ENCODE results near the gene LETM1. TPM values are rescaled to one million over a fixed set of nuclear protein-coding genes. Genes with fewer than 3 reads are reported as not detected.

The LETM1 gene
- total and polyA plus RNA-seq, 2 of the 8 experiments (the other 6 are each of a cell fraction or from before 2014, with no cell fraction given), result 19.8 to 50.1 TPM

DNA sequence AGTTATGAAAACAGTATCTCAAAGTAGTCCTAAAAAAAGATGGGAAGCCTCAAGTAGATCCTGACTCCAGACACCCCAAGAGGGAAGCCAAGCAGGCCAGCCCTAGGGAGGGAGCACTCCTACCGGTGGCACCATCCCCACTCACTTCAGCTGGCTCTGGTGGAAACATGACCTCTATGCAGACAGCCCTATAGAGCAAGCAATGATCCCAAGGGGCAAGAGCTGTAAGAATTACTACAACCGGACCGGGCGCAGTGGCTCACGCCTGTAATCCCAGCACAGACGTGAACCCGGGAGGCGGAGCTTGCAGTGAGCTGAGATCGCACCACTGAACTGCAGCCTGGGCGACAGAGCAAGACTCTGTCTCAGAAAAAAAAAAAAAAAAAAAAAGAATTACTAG lies 5.7 kb downstream of the LETM1 start (continued):
- TF ChIP-seq SIX5 (IDR thresholded peaks at IDR 0.05; ENCODE audit: low read depth, low read length), result no peak
- TF ChIP-seq EZH2 (IDR thresholded peaks at IDR 0.05; ENCODE audit: low read depth, low read length, severe bottlenecking), result no peak
- no peak for TF ChIP-seq TAF1 (IDR thresholded peaks at IDR 0.05; ENCODE audit: low read depth, low read length)
- TF ChIP-seq TAF7 (optimal IDR thresholded peaks at IDR 0.05; ENCODE audit: borderline replicate concordance, low read depth, low read length), result no peak
- TF ChIP-seq POLR2AphosphoS5 (IDR thresholded peaks at IDR 0.05; ENCODE audit: low read depth, low read length), result no peak
- no peak for TF ChIP-seq RNF2 (IDR thresholded peaks at IDR 0.05; ENCODE audit: borderline replicate concordance, low read depth, low read length, missing control alignments, poor library complexity, severe bottlenecking)
- no peak for TF ChIP-seq E2F6 (IDR thresholded peaks at IDR 0.05)
